ENCODE measurements around the gene MBLAC1.
A peak's percentile ranks its signal among the peaks of the same experiment; 100 is the strongest.

Gene MBLAC1

GRCh38 chr7:100087055-100087750, 39.6 kb upstream of the MBLAC1 start:
- H3K9ac ChIP-seq (ENCODE audit: insufficient read length), result no peak overlapping the region
- no peak for TF ChIP-seq FOXP2 (optimal IDR thresholded peaks at IDR 0.05; ENCODE audit: control extremely low read depth, extremely low read length, insufficient read depth)

GRCh38 chr7:100088095-100088620, 38.6 kb upstream of the MBLAC1 start:
- peak overlapping the region; percentile 92 for H3K9ac ChIP-seq (ENCODE audit: insufficient read length)
- H3K36me3 ChIP-seq (ENCODE audit: insufficient read depth, low read length), result peaks cover 30% of the 10 kb centered on the region
- no peak for TF ChIP-seq FOXP2 (optimal IDR thresholded peaks at IDR 0.05; ENCODE audit: control extremely low read depth, extremely low read length, insufficient read depth)
- no peak for TF ChIP-seq EZH2 (IDR thresholded peaks at IDR 0.05)
- TF ChIP-seq POLR2AphosphoS5 (IDR thresholded peaks at IDR 0.05; ENCODE audit: borderline replicate concordance, low read depth, low read length), result no peak
- DNase-seq (ENCODE audit: low read depth, low spot score), result no peak
- H3K27ac ChIP-seq, result peak overlapping the region; percentile 84
- peak overlapping the region; percentile 91 for H3K4me3 ChIP-seq
- H3K9me3 ChIP-seq (ENCODE audit: low read depth, low read length), result no peaks in the 10 kb centered on the region

More at GRCh38 chr7:100087055-100087750, 39.6 kb upstream of the MBLAC1 start:
- DNase-seq (ENCODE audit: low read depth, low spot score), result no peak
- peak overlapping the region; percentile 69; the same call in 1 of the 2 replicates for H3K27ac ChIP-seq
- H3K4me3 ChIP-seq, result no peak overlapping the region
- peaks cover 20% of the 10 kb centered on the region for H3K36me3 ChIP-seq (ENCODE audit: insufficient read depth, low read length)
- no peaks in the 10 kb centered on the region for H3K9me3 ChIP-seq (ENCODE audit: low read depth, low read length)

DNA sequence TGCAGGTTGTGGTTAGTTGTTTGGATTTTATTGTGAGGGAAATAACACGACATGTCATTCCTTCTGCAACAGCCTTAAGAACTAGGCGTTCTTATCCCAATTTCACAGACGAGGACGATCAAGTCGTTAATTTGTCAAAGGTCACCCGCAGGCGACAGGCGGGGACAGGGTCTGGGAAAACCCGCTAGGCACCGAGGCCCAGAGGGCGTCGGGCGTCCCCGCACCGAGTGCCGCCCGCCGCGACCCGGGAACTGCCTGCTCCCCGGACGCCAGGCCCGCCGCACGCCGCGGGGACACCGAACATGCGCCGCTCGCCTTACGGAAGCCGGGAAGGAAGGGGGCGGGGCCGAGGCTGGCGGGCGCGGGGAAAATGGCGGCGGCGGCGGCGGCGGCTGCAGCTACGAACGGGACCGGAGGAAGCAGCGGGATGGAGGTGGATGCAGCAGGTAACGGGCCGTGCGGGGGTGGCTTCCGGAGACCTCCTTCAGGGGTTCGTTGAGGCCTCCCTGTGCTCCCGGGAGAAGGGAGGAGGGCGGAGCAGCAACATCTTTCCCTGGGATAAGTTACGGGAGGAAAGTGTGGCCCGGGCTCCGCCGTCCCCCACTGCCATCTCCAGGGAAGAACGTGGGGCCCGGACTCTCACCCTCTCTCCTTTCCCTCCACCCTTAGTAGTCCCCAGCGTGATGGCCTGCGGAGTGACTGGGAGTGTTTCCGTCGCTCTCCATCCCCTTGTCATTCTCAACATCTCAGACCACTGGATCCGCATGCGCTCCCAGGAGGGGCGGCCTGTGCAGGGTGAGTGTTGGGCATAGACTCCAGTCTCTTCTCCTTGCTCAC, 37.9 kb upstream of the MBLAC1 start, which contains the start of gene COPS6:
TSS of gene COPS6 (plus strand) at position 349 of the 837 bp plus-strand sequence. CDS start at position 371, 22 bp downstream.
- no peak for DNase-seq (ENCODE audit: low read depth, low spot score)
- H3K4me3 ChIP-seq, result peak within 1 kb of the TSS; percentile 91
- peaks cover 37% of the 10 kb centered on the region for H3K36me3 ChIP-seq (ENCODE audit: insufficient read depth, low read length)
- peak within 1 kb of the TSS; percentile 84 for H3K27ac ChIP-seq
- H3K9ac ChIP-seq (ENCODE audit: insufficient read length), result peak within 1 kb of the TSS; percentile 92
- H3K9me3 ChIP-seq (ENCODE audit: low read depth, low read length), result no peaks in the 10 kb centered on the region
- no peak for TF ChIP-seq EZH2 (IDR thresholded peaks at IDR 0.05)
- peak; percentile 90 for TF ChIP-seq POLR2AphosphoS5 (IDR thresholded peaks at IDR 0.05; ENCODE audit: borderline replicate concordance, low read depth, low read length)

- Histone ChIP-seq H3K36me3 (ENCODE audit: insufficient read depth, low read length) (peaks cover 45% of the 10 kb centered on the region), H3K4me3 (peak overlapping the region; percentile 91), H3K27ac (peak overlapping the region; percentile 75; the same call in 1 of the 2 replicates), H3K9me3 (ENCODE audit: low read depth, low read length) (no peaks in the 10 kb centered on the region), H3K9ac (ENCODE audit: insufficient read length) (peak overlapping the region; percentile 92)
- DNase-seq (ENCODE audit: low read depth, low spot score), result no peak
- TF ChIP-seq FOXP2 (optimal IDR thresholded peaks at IDR 0.05; ENCODE audit: control extremely low read depth, extremely low read length, insufficient read depth) (no peak), EZH2 (IDR thresholded peaks at IDR 0.05) (no peak), POLR2AphosphoS5 (IDR thresholded peaks at IDR 0.05; ENCODE audit: borderline replicate concordance, low read depth, low read length) (no peak)
Observed at GRCh38 chr7:100089458-100090196, 37.1 kb upstream of the MBLAC1 start.

- no peak overlapping the region for H3K9ac ChIP-seq (ENCODE audit: insufficient read length)
- H3K4me3 ChIP-seq, result no peak overlapping the region
- H3K9me3 ChIP-seq (ENCODE audit: low read depth, low read length), result no peaks in the 10 kb centered on the region
- no peak for DNase-seq (ENCODE audit: low read depth, low spot score)
- H3K36me3 ChIP-seq (ENCODE audit: insufficient read depth, low read length), result peaks cover 56% of the 10 kb centered on the region
- no peak overlapping the region for H3K27ac ChIP-seq
- TF ChIP-seq POLR2AphosphoS5 (IDR thresholded peaks at IDR 0.05; ENCODE audit: borderline replicate concordance, low read depth, low read length), result no peak
- no peak for TF ChIP-seq EZH2 (IDR thresholded peaks at IDR 0.05)
Observed at GRCh38 chr7:100090527-100091410, 36.0 kb upstream of the MBLAC1 start.

GRCh38 chr7:100091411-100092181, 35.2 kb upstream of the MBLAC1 start:
- no peak overlapping the region for H3K9ac ChIP-seq (ENCODE audit: insufficient read length)
- no peak overlapping the region for H3K4me3 ChIP-seq
- TF ChIP-seq FOXP2 (optimal IDR thresholded peaks at IDR 0.05; ENCODE audit: control extremely low read depth, extremely low read length, insufficient read depth) (no peak), POLR2AphosphoS5 (IDR thresholded peaks at IDR 0.05; ENCODE audit: borderline replicate concordance, low read depth, low read length) (peak; percentile 59), EZH2 (IDR thresholded peaks at IDR 0.05) (no peak)
- H3K9me3 ChIP-seq (ENCODE audit: low read depth, low read length), result no peaks in the 10 kb centered on the region
- H3K36me3 ChIP-seq (ENCODE audit: insufficient read depth, low read length), result peaks cover 64% of the 10 kb centered on the region
- H3K27ac ChIP-seq, result peak overlapping the region; percentile 33; the same call in 1 of the 2 replicates
- no peak for DNase-seq (ENCODE audit: low read depth, low spot score)

- no peak for TF ChIP-seq EZH2 (IDR thresholded peaks at IDR 0.05)
- no peak; the same call in 1 of the 2 replicates for TF ChIP-seq POLR2AphosphoS5 (IDR thresholded peaks at IDR 0.05; ENCODE audit: borderline replicate concordance, low read depth, low read length)
- TF ChIP-seq FOXP2 (optimal IDR thresholded peaks at IDR 0.05; ENCODE audit: control extremely low read depth, extremely low read length, insufficient read depth), result no peak
- no peak overlapping the region for H3K9ac ChIP-seq (ENCODE audit: insufficient read length)
- H3K9me3 ChIP-seq (ENCODE audit: low read depth, low read length), result no peaks in the 10 kb centered on the region
- H3K27ac ChIP-seq, result peak overlapping the region; percentile 81
- peaks cover 79% of the 10 kb centered on the region for H3K36me3 ChIP-seq (ENCODE audit: insufficient read depth, low read length)
- no peak overlapping the region for H3K4me3 ChIP-seq
- DNase-seq (ENCODE audit: low read depth, low spot score), result no peak
Observed at GRCh38 chr7:100093054-100093453, 33.7 kb upstream of the MBLAC1 start.

All from SK-N-MC (cell line).